ENCODE results near the gene EXOC4. TPM values are rescaled to one million over a fixed set of nuclear protein-coding genes. Genes with fewer than 3 reads are reported as not detected.

The EXOC4 gene
- total RNA-seq, 1 donor from 2014 or later: 145 TPM

DNA sequence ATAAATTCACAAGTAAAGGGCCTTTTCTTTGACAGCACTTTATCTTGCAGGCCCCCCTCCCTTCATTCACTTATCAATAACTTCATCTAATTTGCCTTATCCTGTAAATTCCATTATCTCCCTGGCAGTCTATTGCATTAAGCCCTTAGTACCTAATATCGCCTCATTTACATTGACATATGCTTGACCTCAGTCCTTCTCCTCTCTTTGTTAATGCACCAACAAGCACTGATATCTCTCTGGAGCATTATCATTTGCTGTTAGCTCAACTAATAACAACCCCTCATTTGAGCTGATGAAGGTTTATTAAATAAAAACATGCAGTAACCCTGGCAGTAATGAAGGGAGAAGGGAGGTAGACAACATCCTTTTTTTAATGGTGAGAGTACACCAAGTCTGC, 46.8 kb downstream of the EXOC4 start:
- Mint-ChIP-seq H3K9me3 (ENCODE audit: low read depth) (no peaks in the 10 kb centered on the region), H3K4me3 (ENCODE audit: low read depth) (no peak overlapping the region), H3K27me3 (no peaks in the 10 kb centered on the region), H3K36me3 (ENCODE audit: insufficient read depth) (peaks cover 2% of the 10 kb centered on the region), H3K4me1 (ENCODE audit: low read depth) (peaks cover 36% of the 10 kb centered on the region), H3K27ac (no peak overlapping the region)
- TF ChIP-seq, protein P1, sequence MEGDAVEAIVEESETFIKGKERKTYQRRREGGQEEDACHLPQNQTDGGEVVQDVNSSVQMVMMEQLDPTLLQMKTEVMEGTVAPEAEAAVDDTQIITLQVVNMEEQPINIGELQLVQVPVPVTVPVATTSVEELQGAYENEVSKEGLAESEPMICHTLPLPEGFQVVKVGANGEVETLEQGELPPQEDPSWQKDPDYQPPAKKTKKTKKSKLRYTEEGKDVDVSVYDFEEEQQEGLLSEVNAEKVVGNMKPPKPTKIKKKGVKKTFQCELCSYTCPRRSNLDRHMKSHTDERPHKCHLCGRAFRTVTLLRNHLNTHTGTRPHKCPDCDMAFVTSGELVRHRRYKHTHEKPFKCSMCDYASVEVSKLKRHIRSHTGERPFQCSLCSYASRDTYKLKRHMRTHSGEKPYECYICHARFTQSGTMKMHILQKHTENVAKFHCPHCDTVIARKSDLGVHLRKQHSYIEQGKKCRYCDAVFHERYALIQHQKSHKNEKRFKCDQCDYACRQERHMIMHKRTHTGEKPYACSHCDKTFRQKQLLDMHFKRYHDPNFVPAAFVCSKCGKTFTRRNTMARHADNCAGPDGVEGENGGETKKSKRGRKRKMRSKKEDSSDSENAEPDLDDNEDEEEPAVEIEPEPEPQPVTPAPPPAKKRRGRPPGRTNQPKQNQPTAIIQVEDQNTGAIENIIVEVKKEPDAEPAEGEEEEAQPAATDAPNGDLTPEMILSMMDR (IDR thresholded peaks at IDR 0.05; ENCODE audit: unreplicated experiment): no peak
- no peak for DNase-seq (ENCODE audit: low spot score, unreplicated experiment)

DNA sequence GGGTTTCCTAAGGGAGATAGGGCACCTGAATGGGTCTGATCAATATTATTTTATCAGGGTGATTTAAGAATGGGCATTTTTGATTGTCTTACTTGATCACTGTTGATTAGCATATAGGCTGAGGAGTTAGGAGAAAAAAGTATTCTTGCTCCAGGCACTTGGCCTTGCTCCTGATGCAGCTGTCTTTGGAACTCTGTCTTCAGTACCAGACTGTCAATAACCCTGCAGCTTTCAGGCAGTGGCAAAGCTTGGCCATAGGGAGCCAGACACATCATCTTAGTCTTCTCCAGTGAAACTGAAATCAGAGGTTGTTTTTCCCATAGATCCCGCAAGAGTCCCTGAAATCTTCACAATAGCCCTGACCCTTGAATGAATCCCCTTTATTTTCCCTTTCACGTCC, 47.2 kb downstream of the EXOC4 start:
- Mint-ChIP-seq H3K4me3 (ENCODE audit: low read depth) (no peak overlapping the region), H3K27ac (no peak overlapping the region), H3K27me3 (no peaks in the 10 kb centered on the region), H3K9me3 (ENCODE audit: low read depth) (no peaks in the 10 kb centered on the region), H3K36me3 (ENCODE audit: insufficient read depth) (peaks cover 2% of the 10 kb centered on the region), H3K4me1 (ENCODE audit: low read depth) (peaks cover 36% of the 10 kb centered on the region)
- DNase-seq (ENCODE audit: low spot score, unreplicated experiment): no peak
- TF ChIP-seq, protein P1 (IDR thresholded peaks at IDR 0.05; ENCODE audit: unreplicated experiment): no peak

DNA sequence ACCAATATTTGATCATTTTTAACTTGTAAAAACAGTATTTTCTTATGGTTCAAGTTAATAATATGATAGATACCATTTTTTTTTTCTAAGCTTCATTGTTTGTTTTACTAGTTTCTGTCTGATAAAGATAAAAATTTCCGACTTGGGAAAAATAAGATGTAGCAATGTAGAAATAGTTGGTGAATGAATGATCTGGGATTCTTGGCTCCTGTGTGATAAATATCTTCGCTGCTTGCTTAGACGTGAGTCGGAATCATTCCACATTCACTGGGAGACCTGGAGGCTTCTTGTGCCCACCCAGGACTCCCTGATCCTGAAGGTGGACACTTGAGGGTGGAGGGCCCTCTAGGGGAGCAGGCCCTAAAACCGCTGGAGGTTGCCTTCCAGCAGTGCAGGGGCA, 47.9 kb downstream of the EXOC4 start:
- Mint-ChIP-seq H3K36me3 (ENCODE audit: insufficient read depth) (peaks cover 4% of the 10 kb centered on the region), H3K27ac (peak overlapping the region; percentile 84), H3K27me3 (no peaks in the 10 kb centered on the region), H3K9me3 (ENCODE audit: low read depth) (no peaks in the 10 kb centered on the region), H3K4me1 (ENCODE audit: low read depth) (peaks cover 31% of the 10 kb centered on the region), H3K4me3 (ENCODE audit: low read depth) (no peak overlapping the region)
- TF ChIP-seq, protein P1 (IDR thresholded peaks at IDR 0.05; ENCODE audit: unreplicated experiment): no peak
- DNase-seq (ENCODE audit: low spot score, unreplicated experiment): no peak

DNA sequence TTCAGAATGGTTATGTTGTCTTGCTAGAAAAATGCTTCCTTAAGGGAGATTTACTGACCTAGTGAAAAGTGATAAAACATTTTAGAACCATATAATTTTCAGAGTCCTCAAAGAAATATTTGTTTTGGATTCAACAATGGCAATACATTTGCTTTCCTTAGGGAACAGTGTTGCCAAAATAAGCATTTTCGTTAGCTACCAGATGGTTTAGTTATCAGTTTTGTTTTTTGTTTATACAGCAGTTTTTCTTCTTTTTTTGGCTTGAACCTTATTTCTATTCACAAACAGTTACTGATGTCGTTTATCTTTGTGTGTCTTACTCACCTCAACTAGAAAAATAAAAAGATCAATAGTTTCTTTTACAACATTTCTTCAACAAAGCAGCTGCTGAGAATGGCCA, 48.6 kb downstream of the EXOC4 start:
- Mint-ChIP-seq H3K27ac (no peak overlapping the region), H3K27me3 (no peaks in the 10 kb centered on the region), H3K36me3 (ENCODE audit: insufficient read depth) (peaks cover 8% of the 10 kb centered on the region), H3K4me3 (ENCODE audit: low read depth) (no peak overlapping the region), H3K9me3 (ENCODE audit: low read depth) (no peaks in the 10 kb centered on the region), H3K4me1 (ENCODE audit: low read depth) (peaks cover 25% of the 10 kb centered on the region)
- no peak for DNase-seq (ENCODE audit: low spot score, unreplicated experiment)
- TF ChIP-seq, protein P1 (IDR thresholded peaks at IDR 0.05; ENCODE audit: unreplicated experiment): no peak

DNA sequence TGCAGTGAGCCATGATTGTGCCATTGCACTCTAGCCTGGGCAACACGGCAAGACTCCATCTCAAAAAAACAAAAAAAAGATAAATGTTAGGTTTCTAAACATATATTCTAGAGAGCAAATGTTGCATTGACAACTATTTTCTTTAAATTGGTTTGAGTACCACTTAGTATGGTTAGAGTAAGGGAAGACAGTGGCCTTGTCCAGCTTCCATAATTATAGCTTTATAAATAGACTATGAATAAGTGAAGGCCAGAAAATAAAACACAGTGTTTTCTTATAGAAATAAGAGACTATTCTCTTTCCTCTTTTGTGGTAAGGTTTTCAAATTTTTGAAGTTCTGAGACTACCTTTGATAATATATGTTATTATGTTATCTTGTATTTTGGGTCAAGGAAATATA, 50.5 kb downstream of the EXOC4 start:
- DNase-seq (ENCODE audit: low spot score, unreplicated experiment): no peak
- no peak overlapping the region for H3K27ac Mint-ChIP-seq
- H3K9me3 Mint-ChIP-seq (ENCODE audit: low read depth): no peaks in the 10 kb centered on the region
- TF ChIP-seq, protein P1 (IDR thresholded peaks at IDR 0.05; ENCODE audit: unreplicated experiment): no peak
- H3K36me3 Mint-ChIP-seq (ENCODE audit: insufficient read depth): peaks cover 20% of the 10 kb centered on the region
- H3K4me1 Mint-ChIP-seq (ENCODE audit: low read depth): peaks cover 24% of the 10 kb centered on the region
- no peaks in the 10 kb centered on the region for H3K27me3 Mint-ChIP-seq
- no peak overlapping the region for H3K4me3 Mint-ChIP-seq (ENCODE audit: low read depth)

Measured in progenitor cell of endocrine pancreas (in vitro differentiated cells).